Measurements from ENCODE around the gene STARD7.
"Not testable (repeated sequence)": the region's sequence is repeated elsewhere in the genome, so short reads cannot be mapped to it uniquely, and the experiment has no call there.

DNA sequence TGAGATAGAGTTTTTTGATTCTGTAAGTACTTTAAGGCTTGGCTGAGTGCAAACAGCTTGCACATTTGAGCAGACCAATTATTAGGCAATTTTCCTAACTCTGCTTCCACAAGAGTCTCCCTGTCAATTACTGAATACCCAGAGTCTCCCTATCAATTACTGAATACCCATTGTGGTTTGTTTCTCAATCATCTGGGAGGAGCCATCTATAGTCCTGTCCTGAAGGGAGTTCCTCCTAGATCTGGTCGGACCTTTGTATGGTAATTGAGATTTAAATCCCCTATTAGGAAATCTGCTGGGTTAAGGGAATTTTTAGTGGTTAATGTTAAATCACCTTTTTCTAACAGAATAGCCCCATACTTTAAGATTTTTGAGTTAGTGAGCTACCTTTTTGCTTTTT, 12.5 kb upstream of the STARD7 start:
- TF ChIP-seq, protein P1, sequence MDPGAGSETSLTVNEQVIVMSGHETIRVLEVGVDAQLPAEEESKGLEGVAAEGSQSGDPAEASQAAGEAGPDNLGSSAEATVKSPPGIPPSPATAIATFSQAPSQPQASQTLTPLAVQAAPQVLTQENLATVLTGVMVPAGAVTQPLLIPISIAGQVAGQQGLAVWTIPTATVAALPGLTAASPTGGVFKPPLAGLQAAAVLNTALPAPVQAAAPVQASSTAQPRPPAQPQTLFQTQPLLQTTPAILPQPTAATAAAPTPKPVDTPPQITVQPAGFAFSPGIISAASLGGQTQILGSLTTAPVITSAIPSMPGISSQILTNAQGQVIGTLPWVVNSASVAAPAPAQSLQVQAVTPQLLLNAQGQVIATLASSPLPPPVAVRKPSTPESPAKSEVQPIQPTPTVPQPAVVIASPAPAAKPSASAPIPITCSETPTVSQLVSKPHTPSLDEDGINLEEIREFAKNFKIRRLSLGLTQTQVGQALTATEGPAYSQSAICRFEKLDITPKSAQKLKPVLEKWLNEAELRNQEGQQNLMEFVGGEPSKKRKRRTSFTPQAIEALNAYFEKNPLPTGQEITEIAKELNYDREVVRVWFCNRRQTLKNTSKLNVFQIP (CRISPR knock-in tag; IDR thresholded peaks at IDR 0.05; ENCODE audit: borderline replicate concordance, low read depth): not testable (repeated sequence)
- TF ChIP-seq ZFP3 (CRISPR knock-in tag; IDR thresholded peaks at IDR 0.05): not testable (repeated sequence)
